ENCODE data around the gene EDC3. TPM values are rescaled to one million over a fixed set of nuclear protein-coding genes. Genes with fewer than 3 reads are reported as not detected.

The EDC3 gene
- total and polyA plus RNA-seq, 2 experiments from 2014 or later, result 13.8 to 26.5 TPM

- Histone ChIP-seq H2AFZ (no peak overlapping the region), H3K27ac (ENCODE audit: low read depth) (no peak overlapping the region; the same call in 1 of the 2 replicates), H3F3A (replicated peaks; ENCODE audit: low read depth) (0 out of 2 replicates have a peak, but pooled peaks cover 8% of the 10 kb centered on the region), H4K20me1 (replicated peaks; ENCODE audit: insufficient read depth) (peaks cover 44% of the 10 kb centered on the region), H3K4me3 (no peak overlapping the region), H3K27me3 (ENCODE audit: insufficient read depth) (no peaks in the 10 kb centered on the region), H3K9me2 (ENCODE audit: insufficient read depth) (no peaks in the 10 kb centered on the region), H3K4me1 (ENCODE audit: insufficient read depth) (peaks cover 16% of the 10 kb centered on the region), H3K4me2 (no peak overlapping the region), H3K79me2 (replicated peaks; ENCODE audit: insufficient read depth) (peaks cover 31% of the 10 kb centered on the region), H3K36me3 (ENCODE audit: insufficient read depth) (peaks cover 10% of the 10 kb centered on the region; the same call in 1 of the 2 replicates)
- Mint-ChIP-seq H3K27ac (no peak overlapping the region), H3K27me3 (ENCODE audit: insufficient read depth, low read depth, poor library complexity) (peaks cover 6% of the 10 kb centered on the region), H3K9me3 (no peaks in the 10 kb centered on the region), H3K4me1 (peaks cover 28% of the 10 kb centered on the region), H3K4me3 (no peak overlapping the region), H3K36me3 (ENCODE audit: low read depth) (peaks cover 43% of the 10 kb centered on the region)
- TF ChIP-seq ETS1 (IDR thresholded peaks at IDR 0.05) (no peak), STAT1 (IDR thresholded peaks at IDR 0.05; ENCODE audit: unreplicated experiment) (no peak), ZNF114 (CRISPR knock-in tag; IDR thresholded peaks at IDR 0.05) (no peak), NANOG (IDR thresholded peaks at IDR 0.05; ENCODE audit: borderline replicate concordance) (no peak), ZNF462 (CRISPR knock-in tag; IDR thresholded peaks at IDR 0.05) (no peak), CTCF (conservative IDR thresholded peaks at IDR 0.05; ENCODE audit: low read depth in 2 of 2) (no peak), JUNB (IDR thresholded peaks at IDR 0.05; ENCODE audit: unreplicated experiment) (no peak), POLR2AphosphoS5 (IDR thresholded peaks at IDR 0.05; ENCODE audit: low read depth) (no peak), ZNF331 (CRISPR knock-in tag; IDR thresholded peaks at IDR 0.05; ENCODE audit: low read depth) (no peak), EZH2 (IDR thresholded peaks at IDR 0.05; ENCODE audit: low read depth, unreplicated experiment) (no peak), REST (IDR thresholded peaks at IDR 0.05; ENCODE audit: unreplicated experiment) (no peak), EZH2phosphoT487 (IDR thresholded peaks at IDR 0.05; ENCODE audit: unreplicated experiment) (no peak), CREB1 (CRISPR knock-in tag; IDR thresholded peaks at IDR 0.05; ENCODE audit: low read depth) (no peak)
- DNase-seq (ENCODE audit: low spot score) (no peak), ATAC-seq (no peak)
Observed at GRCh38 chr15:74584779-74585178, 111.0 kb downstream of the EDC3 start.

Data from GM23338 (cell line).